Esophagus squamous epithelium (tissue), 4 donors: ENCODE data around the gene ENDOG.
"Not testable (repeated sequence)": the region's sequence is repeated elsewhere in the genome, so short reads cannot be mapped to it uniquely, and the experiment has no call there.

ENCODE experiments used
- CTCF ChIP-seq, 6 experiments: fragments of 450-650 bp in 4 of 6; fragments of 200-600 bp in 2 of 6; sonication (generic) in 2 of 6; IDR thresholded peaks; one replicate each; pipeline ENCODE4 v1.5.1; 2016 to 2019; ENCODE audit warnings: antibody characterized with exemption in 6 of 6, mild to moderate bottlenecking in 4 of 6, moderate library complexity in 4 of 6
- POLR2A ChIP-seq, 4 donors: fragments of 450-650 bp; IDR thresholded peaks; one replicate each; pipeline ENCODE4 v1.6.1; 2017; ENCODE audit warnings: antibody characterized with exemption in 4 of 4, mild to moderate bottlenecking in 4 of 4, moderate library complexity in 3 of 4

DNA sequence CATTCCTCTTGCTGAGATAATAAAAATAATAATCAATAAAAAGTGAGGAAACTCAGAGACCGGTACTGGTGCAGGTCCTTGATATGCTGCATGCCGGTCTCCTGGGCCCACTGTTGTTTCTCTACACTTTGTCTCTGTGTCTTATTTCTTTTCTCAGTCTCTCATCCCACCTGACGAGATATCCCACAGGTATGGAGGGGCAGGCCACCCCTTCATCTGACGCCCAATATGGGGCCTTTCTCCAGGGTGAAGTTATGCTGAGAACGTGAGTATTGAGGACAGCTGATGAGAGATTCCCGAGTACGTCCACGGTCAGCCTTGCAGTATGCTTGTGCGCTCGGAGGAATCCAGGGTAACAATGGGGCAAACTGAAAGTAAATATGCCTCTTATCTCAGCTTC is 32.7 kb downstream of the ENDOG start:
- TF ChIP-seq POLR2A, CTCF (IDR thresholded peaks at IDR 0.05): not testable (repeated sequence)
